ENCODE results near the gene PNPLA3. TPM values are rescaled to one million over a fixed set of nuclear protein-coding genes. Genes with fewer than 3 reads are reported as not detected.

Gene PNPLA3
- total RNA-seq, 1 experiment from 2014 or later = 19.8 TPM

- no peak for TF ChIP-seq ERG (CRISPR knock-in tag; IDR thresholded peaks at IDR 0.05)
- TF ChIP-seq AR (CRISPR knock-in tag; IDR thresholded peaks at IDR 0.05) = no peak
- no peak for TF ChIP-seq SOX15 (CRISPR knock-in tag; IDR thresholded peaks at IDR 0.05)
- TF ChIP-seq ZNF121 (CRISPR knock-in tag; IDR thresholded peaks at IDR 0.05) = no peak
- TF ChIP-seq, protein P1, sequence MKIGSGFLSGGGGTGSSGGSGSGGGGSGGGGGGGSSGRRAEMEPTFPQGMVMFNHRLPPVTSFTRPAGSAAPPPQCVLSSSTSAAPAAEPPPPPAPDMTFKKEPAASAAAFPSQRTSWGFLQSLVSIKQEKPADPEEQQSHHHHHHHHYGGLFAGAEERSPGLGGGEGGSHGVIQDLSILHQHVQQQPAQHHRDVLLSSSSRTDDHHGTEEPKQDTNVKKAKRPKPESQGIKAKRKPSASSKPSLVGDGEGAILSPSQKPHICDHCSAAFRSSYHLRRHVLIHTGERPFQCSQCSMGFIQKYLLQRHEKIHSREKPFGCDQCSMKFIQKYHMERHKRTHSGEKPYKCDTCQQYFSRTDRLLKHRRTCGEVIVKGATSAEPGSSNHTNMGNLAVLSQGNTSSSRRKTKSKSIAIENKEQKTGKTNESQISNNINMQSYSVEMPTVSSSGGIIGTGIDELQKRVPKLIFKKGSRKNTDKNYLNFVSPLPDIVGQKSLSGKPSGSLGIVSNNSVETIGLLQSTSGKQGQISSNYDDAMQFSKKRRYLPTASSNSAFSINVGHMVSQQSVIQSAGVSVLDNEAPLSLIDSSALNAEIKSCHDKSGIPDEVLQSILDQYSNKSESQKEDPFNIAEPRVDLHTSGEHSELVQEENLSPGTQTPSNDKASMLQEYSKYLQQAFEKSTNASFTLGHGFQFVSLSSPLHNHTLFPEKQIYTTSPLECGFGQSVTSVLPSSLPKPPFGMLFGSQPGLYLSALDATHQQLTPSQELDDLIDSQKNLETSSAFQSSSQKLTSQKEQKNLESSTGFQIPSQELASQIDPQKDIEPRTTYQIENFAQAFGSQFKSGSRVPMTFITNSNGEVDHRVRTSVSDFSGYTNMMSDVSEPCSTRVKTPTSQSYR (CRISPR knock-in tag; IDR thresholded peaks at IDR 0.05) = no peak
- no peak for TF ChIP-seq CTCF (IDR thresholded peaks at IDR 0.05)
- TF ChIP-seq, protein P2, sequence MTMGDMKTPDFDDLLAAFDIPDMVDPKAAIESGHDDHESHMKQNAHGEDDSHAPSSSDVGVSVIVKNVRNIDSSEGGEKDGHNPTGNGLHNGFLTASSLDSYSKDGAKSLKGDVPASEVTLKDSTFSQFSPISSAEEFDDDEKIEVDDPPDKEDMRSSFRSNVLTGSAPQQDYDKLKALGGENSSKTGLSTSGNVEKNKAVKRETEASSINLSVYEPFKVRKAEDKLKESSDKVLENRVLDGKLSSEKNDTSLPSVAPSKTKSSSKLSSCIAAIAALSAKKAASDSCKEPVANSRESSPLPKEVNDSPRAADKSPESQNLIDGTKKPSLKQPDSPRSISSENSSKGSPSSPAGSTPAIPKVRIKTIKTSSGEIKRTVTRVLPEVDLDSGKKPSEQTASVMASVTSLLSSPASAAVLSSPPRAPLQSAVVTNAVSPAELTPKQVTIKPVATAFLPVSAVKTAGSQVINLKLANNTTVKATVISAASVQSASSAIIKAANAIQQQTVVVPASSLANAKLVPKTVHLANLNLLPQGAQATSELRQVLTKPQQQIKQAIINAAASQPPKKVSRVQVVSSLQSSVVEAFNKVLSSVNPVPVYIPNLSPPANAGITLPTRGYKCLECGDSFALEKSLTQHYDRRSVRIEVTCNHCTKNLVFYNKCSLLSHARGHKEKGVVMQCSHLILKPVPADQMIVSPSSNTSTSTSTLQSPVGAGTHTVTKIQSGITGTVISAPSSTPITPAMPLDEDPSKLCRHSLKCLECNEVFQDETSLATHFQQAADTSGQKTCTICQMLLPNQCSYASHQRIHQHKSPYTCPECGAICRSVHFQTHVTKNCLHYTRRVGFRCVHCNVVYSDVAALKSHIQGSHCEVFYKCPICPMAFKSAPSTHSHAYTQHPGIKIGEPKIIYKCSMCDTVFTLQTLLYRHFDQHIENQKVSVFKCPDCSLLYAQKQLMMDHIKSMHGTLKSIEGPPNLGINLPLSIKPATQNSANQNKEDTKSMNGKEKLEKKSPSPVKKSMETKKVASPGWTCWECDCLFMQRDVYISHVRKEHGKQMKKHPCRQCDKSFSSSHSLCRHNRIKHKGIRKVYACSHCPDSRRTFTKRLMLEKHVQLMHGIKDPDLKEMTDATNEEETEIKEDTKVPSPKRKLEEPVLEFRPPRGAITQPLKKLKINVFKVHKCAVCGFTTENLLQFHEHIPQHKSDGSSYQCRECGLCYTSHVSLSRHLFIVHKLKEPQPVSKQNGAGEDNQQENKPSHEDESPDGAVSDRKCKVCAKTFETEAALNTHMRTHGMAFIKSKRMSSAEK (CRISPR knock-in tag; IDR thresholded peaks at IDR 0.05; ENCODE audit: borderline replicate concordance) = no peak
- TF ChIP-seq FOXP1 (CRISPR knock-in tag; IDR thresholded peaks at IDR 0.05; ENCODE audit: borderline replicate concordance) = no peak
- TF ChIP-seq, protein P3, sequence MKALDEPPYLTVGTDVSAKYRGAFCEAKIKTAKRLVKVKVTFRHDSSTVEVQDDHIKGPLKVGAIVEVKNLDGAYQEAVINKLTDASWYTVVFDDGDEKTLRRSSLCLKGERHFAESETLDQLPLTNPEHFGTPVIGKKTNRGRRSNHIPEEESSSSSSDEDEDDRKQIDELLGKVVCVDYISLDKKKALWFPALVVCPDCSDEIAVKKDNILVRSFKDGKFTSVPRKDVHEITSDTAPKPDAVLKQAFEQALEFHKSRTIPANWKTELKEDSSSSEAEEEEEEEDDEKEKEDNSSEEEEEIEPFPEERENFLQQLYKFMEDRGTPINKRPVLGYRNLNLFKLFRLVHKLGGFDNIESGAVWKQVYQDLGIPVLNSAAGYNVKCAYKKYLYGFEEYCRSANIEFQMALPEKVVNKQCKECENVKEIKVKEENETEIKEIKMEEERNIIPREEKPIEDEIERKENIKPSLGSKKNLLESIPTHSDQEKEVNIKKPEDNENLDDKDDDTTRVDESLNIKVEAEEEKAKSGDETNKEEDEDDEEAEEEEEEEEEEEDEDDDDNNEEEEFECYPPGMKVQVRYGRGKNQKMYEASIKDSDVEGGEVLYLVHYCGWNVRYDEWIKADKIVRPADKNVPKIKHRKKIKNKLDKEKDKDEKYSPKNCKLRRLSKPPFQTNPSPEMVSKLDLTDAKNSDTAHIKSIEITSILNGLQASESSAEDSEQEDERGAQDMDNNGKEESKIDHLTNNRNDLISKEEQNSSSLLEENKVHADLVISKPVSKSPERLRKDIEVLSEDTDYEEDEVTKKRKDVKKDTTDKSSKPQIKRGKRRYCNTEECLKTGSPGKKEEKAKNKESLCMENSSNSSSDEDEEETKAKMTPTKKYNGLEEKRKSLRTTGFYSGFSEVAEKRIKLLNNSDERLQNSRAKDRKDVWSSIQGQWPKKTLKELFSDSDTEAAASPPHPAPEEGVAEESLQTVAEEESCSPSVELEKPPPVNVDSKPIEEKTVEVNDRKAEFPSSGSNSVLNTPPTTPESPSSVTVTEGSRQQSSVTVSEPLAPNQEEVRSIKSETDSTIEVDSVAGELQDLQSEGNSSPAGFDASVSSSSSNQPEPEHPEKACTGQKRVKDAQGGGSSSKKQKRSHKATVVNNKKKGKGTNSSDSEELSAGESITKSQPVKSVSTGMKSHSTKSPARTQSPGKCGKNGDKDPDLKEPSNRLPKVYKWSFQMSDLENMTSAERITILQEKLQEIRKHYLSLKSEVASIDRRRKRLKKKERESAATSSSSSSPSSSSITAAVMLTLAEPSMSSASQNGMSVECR (CRISPR knock-in tag; IDR thresholded peaks at IDR 0.05; ENCODE audit: borderline replicate concordance) = no peak
- TF ChIP-seq TEAD4 (CRISPR knock-in tag; IDR thresholded peaks at IDR 0.05) = no peak
Observed at GRCh38 chr22:43917521-43917920, 6.1 kb upstream of the PNPLA3 start (continued).
